Aorta (tissue), 5 donors: ENCODE measurements around the gene STAC2. TPM values are rescaled to one million over a fixed set of nuclear protein-coding genes. Genes with fewer than 3 reads are reported as not detected.

Experiments used
- ATAC-seq: fragments of 200-7000 bp; cut with Tn5 transposase; one replicate; pipeline ENCODE4 v1.9.1; 2022; ENCODE audit warnings: moderate library complexity; ENCODE audit not compliant: low FRiP score
- DNase-seq, 2 donors: peaks; one replicate each; pipeline ENCODE4 v3.0.0-alpha.2; 2020
- H3K27ac ChIP-seq, 2 donors: one replicate each; pipeline ENCODE4 v1.5.1; 2013; ENCODE audit warnings: low read length in 2 of 2, mild to moderate bottlenecking in 2 of 2, moderate library complexity in 2 of 2, control low read depth in 1 of 2, inconsistent platforms in 1 of 2, low read depth in 1 of 2
- H3K27me3 ChIP-seq, 2 donors: one replicate each; pipeline ENCODE4 v1.6.1; 2013; ENCODE audit warnings: control low read depth in 1 of 2, low read length in 1 of 2, mild to moderate bottlenecking in 1 of 2, moderate library complexity in 1 of 2; ENCODE audit not compliant: insufficient read depth in 2 of 2, control insufficient read depth in 1 of 2
- H3K36me3 ChIP-seq, 2 donors: one replicate each; pipeline ENCODE4 v1.6.1; 2013; ENCODE audit warnings: control low read depth in 1 of 2, low read length in 1 of 2, mild to moderate bottlenecking in 1 of 2; ENCODE audit not compliant: insufficient read depth in 2 of 2, control insufficient read depth in 1 of 2
- H3K4me1 ChIP-seq, 2 donors: one replicate each; pipeline ENCODE4 v1.6.1; 2013; ENCODE audit warnings: low read length in 2 of 2, control low read depth in 1 of 2, mild to moderate bottlenecking in 1 of 2, moderate library complexity in 1 of 2; ENCODE audit not compliant: insufficient read depth in 2 of 2, control insufficient read depth in 1 of 2
- H3K4me3 ChIP-seq, 2 donors: one replicate each; pipeline ENCODE4 v1.5.1; 2013; ENCODE audit warnings: low read length in 2 of 2, control low read depth in 1 of 2, mild to moderate bottlenecking in 1 of 2
- H3K9me3 ChIP-seq: one replicate; pipeline ENCODE4 v1.6.1; 2013; ENCODE audit warnings: mild to moderate bottlenecking, low read length; ENCODE audit not compliant: control insufficient read depth
- WGBS, 2 donors: extraction: QIAGEN DNeasy Blood & Tissue Kit; methylation state at CpG; one replicate each; pipeline ENCODE4 v1.1.7; 2013; 5-methylcytosine and 5-hydroxymethylcytosine counted together
- intact Hi-C, 2 donors: fragments of 100-400 bp; cut with DNase I; formaldehyde crosslinking; loops; one replicate each; pipeline versions ENCODE4 v1.14.2 to v1.15.0; 2022
- polyA plus RNA-seq, 2 donors: library from polyadenylated mRNA; stranded (reverse); fragments of 200-250 nt; gene quantifications; one replicate each; pipeline ENCODE4 v1.2.3, GENCODE V29; 2013
- total RNA-seq, 2 donors: library from RNA; stranded (reverse); fragmentation: NEBNext Ultra II Directional; extraction: Animal tissue kit (Norgen Biotek cat#: 25700); gene quantifications; one replicate each; pipeline ENCODE4 v1.2.1, GENCODE V29; 2021
- donor health status: healthy with polysubstance abuse.
- donor health status: Bipolar disorder and iron deficiency.
- donor health status: DM: no; HTN: no; CAD: no.
- donor health status: DM: no; HTN: no; CAD: no.
- donor health status: DM: yes; HTN: yes; CAD: no.

STAC2 gene
- total and polyA plus RNA-seq, 4 donors, result 2.0 to 53.3 (median 16.9) TPM

DNA sequence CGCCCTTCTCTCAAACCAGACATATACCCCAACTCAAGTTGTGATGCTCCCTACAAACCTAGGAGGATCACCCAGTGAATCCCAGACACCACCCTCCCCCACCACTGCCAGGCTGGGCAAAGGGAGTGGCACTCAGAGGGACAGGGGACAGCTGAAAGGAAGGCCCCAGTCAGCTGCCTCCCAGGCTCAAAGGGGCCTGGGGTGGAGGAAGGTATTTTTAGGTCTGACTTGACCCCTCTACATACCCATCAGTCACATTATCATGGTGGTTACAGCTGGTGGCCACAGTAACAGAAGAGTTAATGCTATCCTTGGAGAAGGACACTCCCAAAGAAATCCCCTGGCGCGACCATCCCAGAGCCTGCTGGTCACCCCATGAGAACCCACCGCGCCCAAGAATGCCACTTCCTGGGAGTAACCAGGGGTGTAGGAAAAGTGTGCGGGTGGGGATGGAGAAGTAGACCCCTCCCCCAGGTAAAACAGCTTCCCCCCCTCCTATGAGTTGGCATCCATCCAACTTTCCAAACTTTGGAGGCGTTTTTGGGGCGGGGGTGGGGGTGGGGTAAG is 29.4 kb downstream of the STAC2 start:
- Histone ChIP-seq H3K27ac (peak overlapping the region in 1 of 2 donors; percentile 28), H3K36me3 (no peaks in the 10 kb centered on the region), H3K4me3 (peak overlapping the region; percentile 63 to 93), H3K4me1 (peaks cover 0 to 3% of the 10 kb centered on the region in 2 donors), H3K27me3 (no peaks in the 10 kb centered on the region), H3K9me3 (no peaks in the 10 kb centered on the region)
- WGBS, 2 donors, result 8 to 11% methylated on average over 6 to 8 of the region's 8 CpGs
- DNase-seq, result no peak
- ATAC-seq, result no peak
- intact Hi-C loops, result loop anchor here in 1 of 2 donors (5.0 kb wide), 1 partner anchor 36 kb away; no protein-coding TSS in a partner anchor

DNA sequence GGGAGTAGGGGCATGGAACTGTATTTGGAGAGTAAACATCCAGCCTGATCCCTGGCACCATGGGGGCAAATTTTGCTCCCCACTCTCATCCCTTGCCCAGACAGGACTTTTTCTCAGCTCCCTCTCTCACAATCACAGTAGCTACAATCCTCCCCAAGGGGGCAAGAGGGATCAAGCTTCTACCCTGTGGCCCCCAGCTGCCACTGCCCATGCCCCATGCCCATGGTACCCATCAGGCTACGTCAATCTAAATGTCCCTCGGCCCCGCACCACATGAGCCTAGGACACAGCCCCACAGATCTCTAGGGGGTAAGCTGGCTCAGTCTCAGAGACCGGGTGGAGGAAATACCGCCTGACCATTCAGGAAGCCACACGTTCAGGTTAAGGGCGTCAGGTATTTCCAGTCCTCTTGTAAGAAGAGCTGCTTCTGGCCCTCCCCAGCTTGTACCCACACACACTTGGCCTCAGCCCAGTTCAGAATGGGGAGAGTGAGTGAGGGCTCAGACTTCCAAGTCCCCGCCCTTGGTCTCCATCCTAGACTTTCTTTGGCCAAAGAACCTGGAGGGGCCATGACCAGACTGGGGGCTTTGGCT is 30.1 kb downstream of the STAC2 start:
- peak overlapping the region in 1 of 2 donors; percentile 81 for H3K27ac ChIP-seq
- intact Hi-C loops, result loop anchor here in 1 of 2 donors (5.0 kb wide), 1 partner anchor 37 kb away; no protein-coding TSS in a partner anchor
- ATAC-seq, result no peak
- peaks cover 0 to 1% of the 10 kb centered on the region in 2 donors for H3K4me1 ChIP-seq
- H3K36me3 ChIP-seq, result no peaks in the 10 kb centered on the region
- no peaks in the 10 kb centered on the region for H3K9me3 ChIP-seq
- no peaks in the 10 kb centered on the region for H3K27me3 ChIP-seq
- H3K4me3 ChIP-seq, result peak overlapping the region in 1 of 2 donors; percentile 63
- 2 to 6% methylated on average over 8 of the region's 8 CpGs for WGBS, 2 donors
- DNase-seq, result no peak

- peaks cover 0 to 1% of the 10 kb centered on the region in 2 donors for H3K4me1 ChIP-seq
- no peak for DNase-seq
- no peak for ATAC-seq
- no peaks in the 10 kb centered on the region for H3K9me3 ChIP-seq
- intact Hi-C loops, result loop anchor here in 1 of 2 donors (5.0 kb wide), 1 partner anchor 37 kb away; no protein-coding TSS in a partner anchor
- H3K27ac ChIP-seq, result peak overlapping the region in 1 of 2 donors; percentile 81
- H3K4me3 ChIP-seq, result no peak overlapping the region
- H3K27me3 ChIP-seq, result no peaks in the 10 kb centered on the region
- H3K36me3 ChIP-seq, result no peaks in the 10 kb centered on the region
- 13 to 15% methylated on average over 10 of the region's 10 CpGs for WGBS, 2 donors
Observed at GRCh38 chr17:39194985-39195524, 30.7 kb downstream of the STAC2 start.

- Histone ChIP-seq H3K9me3 (no peaks in the 10 kb centered on the region), H3K27ac (peak overlapping the region in 1 of 2 donors; percentile 81), H3K4me3 (no peak overlapping the region), H3K36me3 (no peaks in the 10 kb centered on the region), H3K27me3 (no peaks in the 10 kb centered on the region), H3K4me1 (peaks cover 0 to 1% of the 10 kb centered on the region in 2 donors)
- 23 to 25% methylated on average over 20 of the region's 20 CpGs for WGBS, 2 donors
- DNase-seq (peak; percentile 84 to 95), ATAC-seq (peak; percentile 58)
- intact Hi-C loops, result no loop called here
Observed at GRCh38 chr17:39194089-39194984, 31.4 kb downstream of the STAC2 start.

DNA sequence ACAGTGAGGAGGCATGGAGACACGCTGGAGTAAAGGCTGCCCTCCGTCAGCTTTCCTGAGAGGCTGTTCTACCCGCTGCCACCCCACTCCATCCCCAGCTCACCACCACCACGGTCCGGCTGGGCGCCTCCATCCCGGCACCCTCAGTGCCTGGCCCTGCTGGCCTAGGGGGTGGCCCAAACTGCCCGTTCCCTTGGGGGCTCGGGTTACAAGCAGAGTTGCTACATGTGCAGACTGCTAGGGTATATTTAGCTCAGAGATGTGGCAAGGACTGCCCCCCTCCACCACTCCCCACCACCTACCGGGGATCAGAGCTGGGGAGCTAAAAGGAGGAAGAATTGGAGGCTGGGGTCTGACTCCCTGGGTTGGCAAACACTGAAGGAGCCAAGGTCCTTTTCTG is 32.4 kb downstream of the STAC2 start:
- no peak overlapping the region for H3K27ac ChIP-seq
- WGBS, 2 donors, result 51 to 54% methylated on average over 10 of the region's 10 CpGs
- DNase-seq (no peak), ATAC-seq (no peak)
- intact Hi-C loops, result no loop called here
- H3K36me3 ChIP-seq, result no peaks in the 10 kb centered on the region
- no peaks in the 10 kb centered on the region for H3K9me3 ChIP-seq
- no peak overlapping the region for H3K4me3 ChIP-seq
- H3K27me3 ChIP-seq, result no peaks in the 10 kb centered on the region
- peaks cover 0 to 1% of the 10 kb centered on the region in 2 donors for H3K4me1 ChIP-seq

- intact Hi-C loops, result no loop called here
- 88 to 91% methylated on average over 15 to 16 of the region's 16 CpGs for WGBS, 2 donors
Observed at GRCh38 chr17:39192901-39193300, 32.8 kb downstream of the STAC2 start.

DNA sequence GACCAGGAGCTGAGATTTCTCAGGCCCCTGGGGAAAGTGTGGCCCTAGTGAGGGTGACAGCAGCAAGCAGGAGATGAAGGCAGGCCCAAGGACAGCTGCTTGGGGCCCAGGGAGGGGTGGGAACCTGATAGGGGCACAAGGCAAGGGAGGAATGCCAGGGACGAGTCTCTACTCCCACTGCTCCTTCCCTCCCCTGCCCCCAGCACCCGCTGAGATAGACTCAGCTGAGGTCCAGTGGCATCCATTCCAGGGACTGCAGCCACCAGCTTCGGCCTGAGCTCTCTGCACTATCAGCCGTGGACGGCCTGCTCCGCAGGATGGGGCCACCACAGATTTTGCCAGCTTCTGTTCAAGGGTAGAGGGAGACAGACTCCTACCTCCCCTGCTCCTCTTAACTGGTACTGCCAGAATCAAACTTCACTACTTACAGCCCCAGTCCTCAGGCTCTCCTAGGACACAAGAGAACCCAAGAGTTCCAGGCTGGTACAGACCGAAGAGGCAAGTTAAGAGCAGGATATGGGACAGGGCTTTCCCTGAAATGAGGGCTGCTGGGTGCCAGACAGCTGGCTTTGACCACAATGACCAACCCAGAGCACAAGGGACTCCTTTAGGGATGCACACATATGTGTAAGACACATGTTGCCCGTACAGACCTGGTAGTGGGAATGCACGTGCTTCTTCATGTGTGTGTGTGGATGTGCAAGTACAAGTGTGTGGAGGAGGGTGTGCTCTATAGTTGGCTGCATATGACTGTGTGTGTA is 33.8 kb downstream of the STAC2 start:
- WGBS, 2 donors, result 80 to 85% methylated on average over 9 of the region's 9 CpGs
- Histone ChIP-seq H3K36me3 (peaks cover 0 to 3% of the 10 kb centered on the region in 2 donors), H3K9me3 (no peaks in the 10 kb centered on the region), H3K4me3 (no peak overlapping the region), H3K27me3 (no peaks in the 10 kb centered on the region), H3K4me1 (peaks cover 0 to 1% of the 10 kb centered on the region in 2 donors), H3K27ac (no peak overlapping the region)
- DNase-seq, result no peak
- intact Hi-C loops, result no loop called here
- no peak for ATAC-seq

More at GRCh38 chr17:39192901-39193300, 32.8 kb downstream of the STAC2 start:
- H3K36me3 ChIP-seq, result no peaks in the 10 kb centered on the region
- ATAC-seq (no peak), DNase-seq (no peak)
- H3K9me3 ChIP-seq, result no peaks in the 10 kb centered on the region
- H3K4me3 ChIP-seq, result no peak overlapping the region
- no peak overlapping the region for H3K27ac ChIP-seq
- no peaks in the 10 kb centered on the region for H3K27me3 ChIP-seq
- peaks cover 0 to 1% of the 10 kb centered on the region in 2 donors for H3K4me1 ChIP-seq
